Activated naive CD8-positive, alpha-beta T cell (primary cell): ENCODE data around the gene KRT6B.
"Not testable (repeated sequence)": the region's sequence is repeated elsewhere in the genome, so short reads cannot be mapped to it uniquely, and the experiment has no call there.

Experiments used
- H3K27ac Mint-ChIP-seq: one replicate; pipeline ENCODE4 v1.8.0; 2021; ENCODE audit warnings: mixed read lengths
- H3K27me3 Mint-ChIP-seq: one replicate; pipeline ENCODE4 v1.8.0; 2021; ENCODE audit warnings: mixed read lengths
- H3K36me3 Mint-ChIP-seq: one replicate; pipeline ENCODE4 v1.8.0; 2021; ENCODE audit warnings: mixed read lengths
- H3K4me1 Mint-ChIP-seq: one replicate; pipeline ENCODE4 v1.8.0; 2021; ENCODE audit warnings: low read depth, mixed read lengths
- H3K4me3 Mint-ChIP-seq: one replicate; pipeline ENCODE4 v1.8.0; 2021; ENCODE audit warnings: mild to moderate bottlenecking, mixed read lengths
- H3K9me3 Mint-ChIP-seq: one replicate; pipeline ENCODE4 v1.8.0; 2021; ENCODE audit warnings: low read depth, mixed read lengths

KRT6B gene

DNA sequence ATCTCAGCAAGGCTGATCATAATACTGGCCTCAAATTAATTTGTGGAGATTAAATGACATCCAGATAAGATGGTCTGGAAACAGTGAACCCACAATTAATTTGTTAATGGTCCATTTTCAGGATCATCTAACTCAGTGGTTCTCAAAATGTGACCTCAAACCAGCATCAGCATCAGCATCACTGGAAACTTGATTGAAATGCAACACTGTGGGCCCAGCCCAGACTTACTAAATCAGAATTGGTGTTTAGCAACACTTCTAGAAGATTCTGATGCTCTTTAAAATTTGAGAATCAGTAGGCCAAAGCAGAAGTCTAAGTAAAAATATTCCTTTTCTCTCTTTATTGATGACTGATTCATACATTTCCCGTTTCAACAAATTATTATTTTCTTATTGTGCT is 35.2 kb downstream of the KRT6B start:
- no peaks in the 10 kb centered on the region for H3K9me3 Mint-ChIP-seq
- H3K36me3 Mint-ChIP-seq: no peaks in the 10 kb centered on the region
- H3K4me1 Mint-ChIP-seq: no peaks in the 10 kb centered on the region
- H3K27ac Mint-ChIP-seq: no peak overlapping the region
- H3K4me3 Mint-ChIP-seq: no peak overlapping the region
- H3K27me3 Mint-ChIP-seq: peaks cover 4% of the 10 kb centered on the region

DNA sequence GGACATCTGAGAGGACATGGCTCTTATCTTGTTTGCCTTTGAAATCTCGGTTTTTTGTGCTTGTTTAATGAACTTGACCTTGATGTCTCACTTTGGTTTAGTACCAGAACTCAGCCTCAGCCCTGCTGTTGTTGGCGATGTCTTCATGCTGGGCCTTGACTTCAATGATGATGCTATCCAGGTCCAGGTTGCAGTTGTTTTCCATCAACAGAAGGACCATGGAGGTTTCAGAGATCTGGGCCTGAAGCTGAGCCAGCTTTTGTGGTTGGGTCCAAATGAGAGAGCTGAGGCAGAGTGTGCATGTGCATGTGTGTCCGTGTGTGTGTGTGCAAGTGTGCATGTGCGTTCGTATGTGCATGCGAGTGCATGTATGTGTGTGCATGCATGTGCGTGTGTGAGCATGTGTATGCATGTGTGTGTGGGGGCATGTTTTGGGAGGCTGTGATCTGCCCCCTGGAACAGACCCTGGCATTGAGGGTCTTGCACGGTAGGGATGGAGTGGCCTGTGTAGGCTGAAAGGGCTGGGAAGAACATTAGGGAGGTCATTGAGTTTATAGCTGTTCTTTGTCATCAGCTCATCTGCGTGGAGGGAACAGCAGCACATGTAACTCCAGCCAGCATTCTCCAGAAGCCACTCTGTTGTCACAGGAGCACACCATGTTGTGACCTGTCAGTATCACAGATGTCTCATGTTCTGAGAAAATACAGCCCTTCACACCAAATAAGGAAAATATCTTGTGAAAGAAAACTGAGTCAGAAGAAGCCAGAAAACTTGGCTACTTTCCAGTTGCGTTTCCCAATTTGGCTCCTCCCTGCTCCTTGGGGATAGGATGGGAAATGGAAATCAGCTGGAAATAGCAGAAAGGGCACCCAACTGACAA is 35.8 kb downstream of the KRT6B start:
- no peaks in the 10 kb centered on the region for H3K4me1 Mint-ChIP-seq
- no peaks in the 10 kb centered on the region for H3K36me3 Mint-ChIP-seq
- no peaks in the 10 kb centered on the region for H3K9me3 Mint-ChIP-seq
- no peak overlapping the region for H3K4me3 Mint-ChIP-seq
- H3K27me3 Mint-ChIP-seq: peaks cover 4% of the 10 kb centered on the region
- H3K27ac Mint-ChIP-seq: no peak overlapping the region

DNA sequence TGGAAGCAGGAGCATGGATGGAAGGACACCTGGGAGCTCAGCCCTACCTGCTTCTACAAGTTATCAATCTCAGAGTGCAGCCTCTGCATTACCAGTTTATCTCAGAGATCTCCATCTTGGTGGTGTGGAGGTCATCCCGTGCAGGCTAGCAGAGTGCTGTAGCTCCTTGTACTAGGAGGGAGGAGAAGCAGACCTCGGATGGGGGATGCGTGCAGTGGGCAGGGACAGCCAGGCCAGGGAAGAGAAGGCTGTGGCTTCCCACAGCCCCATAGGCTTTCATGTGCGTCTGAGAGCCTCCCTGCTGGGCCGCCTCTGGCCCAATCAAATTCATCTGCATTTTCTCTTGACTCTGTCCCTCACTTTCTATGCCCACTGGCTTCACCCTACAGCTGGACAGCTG is 37.0 kb downstream of the KRT6B start:
- Mint-ChIP-seq H3K27ac (no peak overlapping the region), H3K27me3 (peaks cover 4% of the 10 kb centered on the region), H3K4me1 (no peaks in the 10 kb centered on the region), H3K9me3 (no peaks in the 10 kb centered on the region), H3K4me3 (no peak overlapping the region), H3K36me3 (no peaks in the 10 kb centered on the region)

DNA sequence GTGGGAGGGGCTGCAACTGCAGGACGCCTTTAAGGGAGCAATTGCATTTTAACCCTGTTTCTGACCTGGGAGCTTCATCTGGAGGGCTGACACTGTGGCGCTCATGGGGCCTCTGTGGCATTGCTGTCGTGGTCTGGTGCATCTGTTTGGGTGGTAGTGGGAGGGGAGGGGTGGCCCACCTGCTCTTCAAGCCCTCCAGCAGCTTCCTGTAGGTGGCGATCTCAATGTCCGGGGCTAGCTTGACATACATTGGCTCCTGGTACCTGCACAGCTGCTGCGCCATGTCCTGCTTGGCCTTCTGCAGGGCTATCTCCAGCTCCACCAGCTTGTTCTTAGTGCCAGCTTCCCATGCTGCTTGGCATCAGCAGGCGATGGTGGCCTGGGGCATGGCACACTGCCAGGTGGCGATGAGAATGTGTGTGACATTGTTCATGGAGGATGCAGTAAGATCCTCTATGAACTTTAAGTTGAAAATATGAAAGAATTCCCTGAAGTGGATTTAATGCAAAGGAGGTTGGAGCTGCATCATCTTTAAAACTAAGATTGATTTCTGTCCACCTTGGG is 38.1 kb downstream of the KRT6B start:
- no peaks in the 10 kb centered on the region for H3K4me1 Mint-ChIP-seq
- no peaks in the 10 kb centered on the region for H3K36me3 Mint-ChIP-seq
- H3K27ac Mint-ChIP-seq: no peak overlapping the region
- H3K4me3 Mint-ChIP-seq: no peak overlapping the region
- peaks cover 4% of the 10 kb centered on the region for H3K27me3 Mint-ChIP-seq
- H3K9me3 Mint-ChIP-seq: no peaks in the 10 kb centered on the region

DNA sequence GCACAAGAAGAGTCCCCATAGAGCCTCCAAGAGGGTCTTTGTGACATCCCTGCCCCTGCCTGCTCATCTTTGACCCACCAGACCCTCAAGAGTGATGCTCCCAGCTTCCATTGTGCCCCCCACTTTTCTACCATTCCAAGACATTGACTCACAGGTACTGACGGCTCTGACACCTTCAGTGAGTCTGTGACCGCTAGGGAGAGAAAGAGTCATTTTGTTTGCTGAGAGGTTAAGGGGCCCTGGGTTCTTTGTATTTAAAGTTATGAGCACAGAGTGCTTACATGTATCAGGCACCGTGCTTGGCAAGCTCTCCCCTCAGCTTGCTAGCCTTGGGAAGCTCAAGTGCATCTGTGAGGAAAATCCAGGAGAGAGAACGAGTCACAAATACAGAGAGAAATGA is 38.7 kb downstream of the KRT6B start:
- no peak overlapping the region for H3K4me3 Mint-ChIP-seq
- H3K4me1 Mint-ChIP-seq: no peaks in the 10 kb centered on the region
- no peak overlapping the region for H3K27ac Mint-ChIP-seq
- no peaks in the 10 kb centered on the region for H3K36me3 Mint-ChIP-seq
- H3K9me3 Mint-ChIP-seq: no peaks in the 10 kb centered on the region
- H3K27me3 Mint-ChIP-seq: peaks cover 6% of the 10 kb centered on the region

DNA sequence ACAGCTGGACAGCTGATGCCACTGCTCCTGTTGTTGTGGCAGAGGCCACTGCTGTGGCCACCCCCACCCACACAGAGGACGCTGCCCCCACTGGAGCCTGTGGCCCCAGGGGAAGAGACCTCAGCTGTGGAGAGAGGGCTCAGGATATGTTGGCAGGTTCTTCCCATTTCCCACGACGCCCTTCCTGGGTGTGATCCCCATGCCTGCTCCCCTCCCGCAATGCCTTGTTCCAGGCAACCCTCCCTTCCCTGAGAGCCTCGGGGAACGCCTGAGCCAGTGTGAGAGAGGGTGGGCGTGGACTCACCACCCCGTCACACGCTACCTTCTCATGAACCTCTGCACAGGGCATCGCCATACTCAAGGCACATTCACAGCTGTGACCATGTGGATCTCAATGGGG is 40.1 kb downstream of the KRT6B start:
- Mint-ChIP-seq H3K4me1 (no peaks in the 10 kb centered on the region), H3K27ac (no peak overlapping the region), H3K4me3 (no peak overlapping the region), H3K36me3 (no peaks in the 10 kb centered on the region), H3K27me3 (peaks cover 6% of the 10 kb centered on the region), H3K9me3 (no peaks in the 10 kb centered on the region)

DNA sequence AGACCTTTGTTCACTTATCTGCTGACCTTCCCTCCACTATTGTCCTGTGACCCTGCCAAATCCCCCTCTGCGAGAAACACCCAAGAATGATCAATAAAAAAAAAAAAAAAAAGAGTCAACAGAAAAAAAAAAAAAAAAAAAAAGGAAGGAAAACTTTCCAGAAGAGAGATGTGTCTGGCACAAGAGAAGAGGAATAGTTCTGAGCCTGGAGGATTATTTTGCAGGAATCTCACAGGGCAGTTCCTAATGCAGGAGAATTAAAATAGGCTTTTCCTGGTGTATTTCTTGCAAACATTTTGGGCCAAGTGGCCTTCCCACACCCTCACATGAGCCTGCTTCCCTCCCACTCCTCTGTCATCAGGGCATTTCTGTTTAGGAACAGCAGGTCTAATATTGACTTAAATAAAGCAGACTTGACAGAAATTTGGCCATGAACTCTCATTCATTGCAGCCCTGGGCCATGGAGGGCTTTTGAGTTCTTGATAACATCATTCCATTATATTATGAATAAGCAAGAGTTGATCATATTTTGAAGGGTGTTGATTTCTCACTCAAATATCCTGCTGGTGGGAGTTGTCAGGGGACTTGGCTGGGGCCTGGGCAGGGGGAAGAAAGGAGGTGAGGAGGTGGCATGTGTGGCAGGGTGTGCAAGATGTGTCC is 41.2 kb downstream of the KRT6B start:
- H3K4me1 Mint-ChIP-seq, H3K27me3 Mint-ChIP-seq, H3K36me3 Mint-ChIP-seq, H3K4me3 Mint-ChIP-seq, H3K9me3 Mint-ChIP-seq, H3K27ac Mint-ChIP-seq: not testable (repeated sequence)

DNA sequence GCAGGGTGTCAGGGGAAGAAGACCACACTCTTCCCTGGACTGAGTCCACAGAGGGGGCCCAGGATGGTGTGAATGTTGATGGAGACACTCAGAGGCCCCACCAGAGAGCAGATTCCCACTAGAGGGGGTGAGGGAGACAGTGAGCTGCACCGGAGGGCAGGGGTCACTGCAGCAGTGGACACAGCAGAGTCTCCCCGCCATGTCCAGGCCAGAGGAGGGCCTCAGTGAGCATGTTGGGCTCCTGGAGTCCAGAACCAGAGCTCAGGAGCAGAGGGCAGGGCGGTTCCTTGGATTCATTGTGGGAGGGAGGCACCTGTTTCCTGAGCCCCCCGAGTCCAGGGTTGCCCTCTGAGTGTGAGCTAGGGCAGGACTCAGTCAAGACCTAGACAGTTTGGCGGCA is 44.0 kb downstream of the KRT6B start:
- Mint-ChIP-seq H3K4me1 (no peaks in the 10 kb centered on the region), H3K36me3 (no peaks in the 10 kb centered on the region), H3K4me3 (no peak overlapping the region), H3K27ac (no peak overlapping the region), H3K27me3 (peaks cover 2% of the 10 kb centered on the region), H3K9me3 (no peaks in the 10 kb centered on the region)

DNA sequence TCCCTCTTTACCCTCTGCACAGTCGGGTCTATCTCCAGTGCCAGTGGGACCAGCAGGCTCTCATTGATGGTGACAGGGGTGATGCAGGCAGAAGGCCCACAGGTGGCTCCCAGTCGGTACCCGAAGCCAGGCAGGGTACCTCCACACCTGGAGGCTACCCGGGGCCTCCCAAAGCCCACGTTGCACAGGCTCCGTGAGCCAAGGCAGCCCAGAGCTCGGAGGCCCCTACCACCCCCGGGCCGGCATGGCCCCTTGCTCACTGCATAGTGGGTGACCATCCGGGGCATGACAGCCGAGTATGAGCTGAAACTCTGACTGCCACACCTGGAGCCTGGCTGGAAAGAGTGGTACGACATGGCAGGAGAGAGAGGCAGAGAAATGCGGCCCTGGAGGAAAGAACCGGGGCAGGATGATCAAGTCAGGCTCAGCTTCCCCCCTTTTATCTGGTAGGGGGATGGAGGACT is 46.0 kb downstream of the KRT6B start, which contains the start of gene KRT82:
TSS of gene KRT82 (minus strand) at position 414 of the 464 bp plus-strand sequence. CDS start at position 356, 58 bp downstream.
- Mint-ChIP-seq H3K9me3 (no peaks in the 10 kb centered on the region), H3K4me3 (no peak within 1 kb of the TSS), H3K27ac (no peak within 1 kb of the TSS), H3K4me1 (no peaks in the 10 kb centered on the region), H3K36me3 (no peaks in the 10 kb centered on the region), H3K27me3 (peaks cover 2% of the 10 kb centered on the region)

DNA sequence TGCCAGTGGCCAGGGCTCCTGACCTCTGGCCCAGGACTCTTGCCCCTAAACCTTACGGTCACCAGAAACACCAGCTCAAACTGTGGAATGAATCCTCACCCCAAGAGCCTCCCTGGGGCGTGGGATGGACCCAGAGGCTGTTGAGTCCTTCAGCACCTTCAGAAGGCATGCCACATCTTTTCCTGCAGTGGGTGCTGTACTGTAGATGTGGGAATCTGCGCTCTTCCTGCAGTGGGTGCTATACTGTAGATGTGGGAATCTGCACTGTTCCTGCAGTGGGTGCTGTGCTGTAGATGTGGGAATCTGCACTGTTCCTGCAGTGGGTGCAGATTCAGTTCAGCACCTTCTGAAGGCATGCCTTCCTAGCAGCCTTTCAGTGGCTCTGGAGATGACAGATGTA is 47.0 kb downstream of the KRT6B start:
- Mint-ChIP-seq H3K27ac (no peak overlapping the region), H3K9me3 (no peaks in the 10 kb centered on the region), H3K4me3 (no peak overlapping the region), H3K36me3 (no peaks in the 10 kb centered on the region), H3K27me3 (peaks cover 2% of the 10 kb centered on the region), H3K4me1 (no peaks in the 10 kb centered on the region)

DNA sequence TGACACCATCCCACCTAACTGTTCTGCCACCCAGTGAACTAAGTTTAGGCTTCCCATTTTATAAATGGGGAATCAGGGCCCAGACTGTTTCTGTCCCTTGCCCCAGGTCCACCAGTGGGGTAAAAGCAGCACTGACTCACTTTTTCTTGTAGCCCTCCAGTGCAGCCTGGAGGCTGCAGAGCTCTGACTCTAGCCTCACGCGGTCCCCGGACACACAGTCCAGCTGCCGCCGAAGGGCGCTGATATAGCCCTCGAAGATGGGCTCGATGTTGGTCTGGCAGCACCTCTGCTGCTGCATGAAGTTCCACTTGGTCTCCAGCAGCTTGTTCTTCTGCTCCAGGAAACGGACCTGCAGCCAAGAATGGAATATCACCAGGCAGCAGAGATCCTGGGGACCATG is 48.4 kb downstream of the KRT6B start:
- H3K27ac Mint-ChIP-seq: no peak overlapping the region
- H3K27me3 Mint-ChIP-seq: peaks cover 2% of the 10 kb centered on the region
- no peaks in the 10 kb centered on the region for H3K4me1 Mint-ChIP-seq
- H3K36me3 Mint-ChIP-seq: no peaks in the 10 kb centered on the region
- H3K4me3 Mint-ChIP-seq: no peak overlapping the region
- H3K9me3 Mint-ChIP-seq: no peaks in the 10 kb centered on the region

DNA sequence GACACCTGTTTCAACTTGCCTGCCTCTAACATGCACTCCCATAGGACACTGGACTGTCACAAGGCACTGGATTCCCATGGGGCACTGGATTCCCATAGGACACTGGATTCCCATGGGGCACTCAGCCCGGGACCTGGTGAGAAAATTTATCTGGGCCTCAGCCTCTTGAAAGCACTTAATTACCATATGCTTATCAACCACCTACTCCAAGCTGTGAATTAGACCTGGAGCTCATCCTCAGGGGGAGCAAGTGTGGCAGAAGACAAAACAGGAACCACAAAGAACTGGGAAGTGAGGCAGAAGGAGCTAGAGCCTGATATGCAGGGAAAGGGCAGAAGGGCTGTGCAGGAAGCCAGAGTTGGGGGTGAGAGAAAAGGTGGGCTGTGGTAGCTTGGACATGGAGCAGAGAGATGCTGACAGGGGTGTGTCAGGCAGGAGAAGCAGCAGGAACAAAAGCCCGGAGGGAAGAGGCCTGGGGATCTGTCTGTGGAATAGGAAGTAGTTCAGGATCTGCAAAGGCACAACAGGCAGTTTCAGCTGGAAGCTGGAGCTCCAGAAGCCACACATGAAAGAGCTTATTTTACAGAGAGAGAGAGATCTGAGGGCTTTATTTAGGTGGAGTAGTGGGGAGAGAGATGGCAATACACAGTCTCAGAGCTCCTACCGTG is 48.9 kb downstream of the KRT6B start:
- no peak overlapping the region for H3K27ac Mint-ChIP-seq
- no peak overlapping the region for H3K4me3 Mint-ChIP-seq
- H3K27me3 Mint-ChIP-seq: no peaks in the 10 kb centered on the region

DNA sequence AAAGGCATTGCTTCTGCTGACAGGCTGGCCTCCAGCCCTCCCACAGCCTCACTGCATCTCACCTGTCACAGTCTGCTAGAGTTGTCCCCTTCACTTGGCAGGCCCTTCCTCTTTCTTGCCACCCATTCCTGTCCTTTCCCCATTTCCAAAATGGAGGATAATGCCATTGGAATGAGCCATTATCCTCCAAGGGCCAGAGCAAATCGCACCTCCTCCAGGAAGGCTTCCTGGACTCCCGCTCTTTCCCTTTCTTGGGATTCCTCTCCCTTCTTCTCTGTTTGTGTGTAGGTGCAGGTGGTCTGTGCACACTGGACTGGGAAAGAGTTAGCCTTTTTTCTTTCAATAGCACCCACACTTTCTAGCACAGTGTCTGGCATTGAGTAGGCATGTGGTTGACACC is 49.6 kb downstream of the KRT6B start:
- Mint-ChIP-seq H3K27ac (no peak overlapping the region), H3K27me3 (no peaks in the 10 kb centered on the region), H3K9me3 (no peaks in the 10 kb centered on the region), H3K36me3 (no peaks in the 10 kb centered on the region), H3K4me1 (no peaks in the 10 kb centered on the region), H3K4me3 (no peak overlapping the region)

More for the DNA sequence above, 48.9 kb downstream of the KRT6B start:
- Mint-ChIP-seq H3K4me1 (no peaks in the 10 kb centered on the region), H3K36me3 (no peaks in the 10 kb centered on the region), H3K9me3 (no peaks in the 10 kb centered on the region)

DNA sequence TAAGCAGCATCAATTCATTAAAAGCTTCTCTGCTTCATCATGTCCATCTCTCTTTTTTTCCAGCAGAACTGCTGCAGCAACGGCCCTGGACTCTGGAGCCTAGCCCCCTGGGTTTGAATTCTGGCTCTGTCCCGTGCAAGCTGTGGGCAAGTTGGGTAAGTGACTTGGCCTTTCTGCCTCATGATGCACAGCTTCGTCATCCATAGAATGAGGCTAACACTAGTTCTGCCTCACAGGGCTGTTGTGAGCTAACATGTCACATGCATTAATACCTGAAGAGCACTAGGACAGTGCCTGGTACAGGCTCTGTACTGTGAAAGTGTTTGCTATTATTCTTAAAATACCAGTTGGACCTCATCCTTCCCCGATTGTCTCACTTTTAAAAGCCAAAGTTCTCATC is 50.0 kb downstream of the KRT6B start:
- Mint-ChIP-seq H3K27ac (no peak overlapping the region), H3K9me3 (no peaks in the 10 kb centered on the region), H3K36me3 (no peaks in the 10 kb centered on the region), H3K4me1 (no peaks in the 10 kb centered on the region), H3K4me3 (no peak overlapping the region), H3K27me3 (no peaks in the 10 kb centered on the region)

DNA sequence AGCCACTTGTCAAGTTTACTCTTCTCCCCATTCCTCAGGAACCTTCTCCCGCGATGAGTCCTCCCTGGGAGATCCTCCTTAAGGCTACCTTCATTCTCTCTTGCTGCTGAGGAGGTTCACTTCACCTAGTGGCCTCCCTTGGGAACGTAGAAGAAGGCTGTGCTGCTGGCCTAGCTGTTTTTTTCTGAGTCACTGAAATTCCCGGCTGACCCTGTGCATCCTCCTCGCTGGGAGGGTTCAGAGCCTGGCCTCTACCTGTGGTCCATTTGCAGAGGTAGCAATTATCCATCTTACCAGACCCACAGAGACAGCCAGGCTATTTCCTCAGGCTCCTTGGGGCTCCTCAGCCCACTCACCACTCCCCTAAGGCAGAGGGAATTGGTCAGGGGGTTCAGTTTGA is 50.4 kb downstream of the KRT6B start:
- no peak overlapping the region for H3K27ac Mint-ChIP-seq
- H3K27me3 Mint-ChIP-seq: no peaks in the 10 kb centered on the region
- no peak overlapping the region for H3K4me3 Mint-ChIP-seq
- H3K9me3 Mint-ChIP-seq: no peaks in the 10 kb centered on the region
- H3K36me3 Mint-ChIP-seq: no peaks in the 10 kb centered on the region
- no peaks in the 10 kb centered on the region for H3K4me1 Mint-ChIP-seq
